MM.1S (cell line): ENCODE measurements around the gene MFAP1.

Source experiments
- EZH2 ChIP-seq: fragments of 300-600 bp; sonication (generic); optimal IDR thresholded peaks from 2 replicates; pipeline ENCODE3; 2017; ENCODE audit warnings: low read depth, mild to moderate bottlenecking, antibody characterized with exemption, low read length, mixed read lengths
- EZH2phosphoT487 ChIP-seq: fragments of 300-600 bp; sonication (generic); IDR thresholded peaks from 2 replicates; pipeline ENCODE4 v1.6.1; 2018; ENCODE audit warnings: antibody characterized with exemption, low read length
- TF ChIP-seq, protein P1 (sequence below): fragments of 300-600 bp; sonication (generic); IDR thresholded peaks from 2 replicates; pipeline ENCODE4 v1.5.1; 2016; ENCODE audit warnings: antibody characterized with exemption, low read length, mixed read lengths

DNA sequence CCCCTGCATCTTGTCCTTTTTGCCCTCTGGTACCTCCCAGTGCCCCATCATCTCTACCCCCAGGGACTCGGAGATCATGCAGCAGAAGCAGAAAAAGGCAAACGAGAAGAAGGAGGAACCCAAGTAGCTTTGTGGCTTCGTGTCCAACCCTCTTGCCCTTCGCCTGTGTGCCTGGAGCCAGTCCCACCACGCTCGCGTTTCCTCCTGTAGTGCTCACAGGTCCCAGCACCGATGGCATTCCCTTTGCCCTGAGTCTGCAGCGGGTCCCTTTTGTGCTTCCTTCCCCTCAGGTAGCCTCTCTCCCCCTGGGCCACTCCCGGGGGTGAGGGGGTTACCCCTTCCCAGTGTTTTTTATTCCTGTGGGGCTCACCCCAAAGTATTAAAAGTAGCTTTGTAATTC, 30.8 kb downstream of the MFAP1 start:
- TF ChIP-seq EZH2 (no peak), EZH2phosphoT487 (no peak)
- TF ChIP-seq, protein P1, sequence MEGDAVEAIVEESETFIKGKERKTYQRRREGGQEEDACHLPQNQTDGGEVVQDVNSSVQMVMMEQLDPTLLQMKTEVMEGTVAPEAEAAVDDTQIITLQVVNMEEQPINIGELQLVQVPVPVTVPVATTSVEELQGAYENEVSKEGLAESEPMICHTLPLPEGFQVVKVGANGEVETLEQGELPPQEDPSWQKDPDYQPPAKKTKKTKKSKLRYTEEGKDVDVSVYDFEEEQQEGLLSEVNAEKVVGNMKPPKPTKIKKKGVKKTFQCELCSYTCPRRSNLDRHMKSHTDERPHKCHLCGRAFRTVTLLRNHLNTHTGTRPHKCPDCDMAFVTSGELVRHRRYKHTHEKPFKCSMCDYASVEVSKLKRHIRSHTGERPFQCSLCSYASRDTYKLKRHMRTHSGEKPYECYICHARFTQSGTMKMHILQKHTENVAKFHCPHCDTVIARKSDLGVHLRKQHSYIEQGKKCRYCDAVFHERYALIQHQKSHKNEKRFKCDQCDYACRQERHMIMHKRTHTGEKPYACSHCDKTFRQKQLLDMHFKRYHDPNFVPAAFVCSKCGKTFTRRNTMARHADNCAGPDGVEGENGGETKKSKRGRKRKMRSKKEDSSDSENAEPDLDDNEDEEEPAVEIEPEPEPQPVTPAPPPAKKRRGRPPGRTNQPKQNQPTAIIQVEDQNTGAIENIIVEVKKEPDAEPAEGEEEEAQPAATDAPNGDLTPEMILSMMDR = no peak
